COR-L47 (cell line): ENCODE results near the gene CA4.

ENCODE experiments used
- DNase-seq: peaks from one replicate; lab custom pipeline; 2025; lab: John Stamatoyannopoulos, UW

The CA4 gene

DNA sequence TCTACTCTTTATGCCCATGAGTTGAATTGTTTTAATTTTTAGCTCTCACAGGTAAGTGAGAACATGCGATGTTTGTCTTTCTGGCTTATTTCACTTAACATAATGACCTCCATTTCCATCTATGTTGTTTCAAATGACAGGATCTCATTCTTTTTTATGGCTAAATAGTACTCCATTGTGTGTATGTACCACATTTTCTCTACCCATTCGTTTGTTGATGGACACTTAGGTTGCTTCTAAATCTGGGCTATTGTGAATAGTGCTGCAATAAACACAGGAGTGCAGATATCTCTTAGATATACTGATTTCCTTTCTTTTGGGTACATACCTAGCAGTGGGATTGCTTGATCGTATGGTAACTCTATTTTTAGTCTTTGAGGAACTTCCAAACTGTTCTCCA, 19.3 kb upstream of the CA4 start:
- DNase-seq, result no peak

DNA sequence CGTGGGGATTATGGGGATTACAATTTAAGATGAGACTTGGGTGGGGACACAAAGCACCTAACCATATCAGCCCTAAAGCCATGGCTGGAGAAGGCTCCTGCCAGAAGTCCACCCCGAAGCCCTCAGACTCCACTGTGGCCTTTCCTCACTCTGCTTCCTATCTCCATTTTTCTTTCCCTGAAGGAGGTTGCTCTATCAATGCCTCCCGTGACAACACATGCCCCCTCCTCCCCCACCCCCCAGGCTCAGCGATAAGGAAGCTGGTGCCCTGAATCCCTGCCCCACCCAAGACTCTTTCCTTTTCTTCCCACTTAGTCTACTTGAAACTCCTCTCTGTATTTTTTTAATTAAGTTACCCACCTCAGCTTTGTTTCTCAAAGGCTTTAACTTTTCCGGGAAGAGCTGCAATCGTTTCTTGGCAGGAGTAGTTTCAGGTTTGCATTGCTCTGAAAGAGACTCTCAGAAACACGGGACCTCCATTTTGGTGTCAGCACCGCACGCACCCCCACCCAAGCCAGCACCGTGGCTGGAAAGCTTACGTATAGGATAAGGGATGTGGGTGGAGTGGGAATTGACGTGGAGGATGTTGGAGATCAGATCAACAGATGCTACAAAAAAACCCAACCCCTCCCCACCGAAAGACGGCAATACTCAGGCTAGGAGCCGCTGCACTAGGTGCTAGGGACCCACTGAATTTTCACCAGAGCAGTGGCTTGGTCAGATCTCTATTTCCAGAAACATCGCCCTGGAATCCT, 15.2 kb upstream of the CA4 start:
- DNase-seq, result no peak

DNA sequence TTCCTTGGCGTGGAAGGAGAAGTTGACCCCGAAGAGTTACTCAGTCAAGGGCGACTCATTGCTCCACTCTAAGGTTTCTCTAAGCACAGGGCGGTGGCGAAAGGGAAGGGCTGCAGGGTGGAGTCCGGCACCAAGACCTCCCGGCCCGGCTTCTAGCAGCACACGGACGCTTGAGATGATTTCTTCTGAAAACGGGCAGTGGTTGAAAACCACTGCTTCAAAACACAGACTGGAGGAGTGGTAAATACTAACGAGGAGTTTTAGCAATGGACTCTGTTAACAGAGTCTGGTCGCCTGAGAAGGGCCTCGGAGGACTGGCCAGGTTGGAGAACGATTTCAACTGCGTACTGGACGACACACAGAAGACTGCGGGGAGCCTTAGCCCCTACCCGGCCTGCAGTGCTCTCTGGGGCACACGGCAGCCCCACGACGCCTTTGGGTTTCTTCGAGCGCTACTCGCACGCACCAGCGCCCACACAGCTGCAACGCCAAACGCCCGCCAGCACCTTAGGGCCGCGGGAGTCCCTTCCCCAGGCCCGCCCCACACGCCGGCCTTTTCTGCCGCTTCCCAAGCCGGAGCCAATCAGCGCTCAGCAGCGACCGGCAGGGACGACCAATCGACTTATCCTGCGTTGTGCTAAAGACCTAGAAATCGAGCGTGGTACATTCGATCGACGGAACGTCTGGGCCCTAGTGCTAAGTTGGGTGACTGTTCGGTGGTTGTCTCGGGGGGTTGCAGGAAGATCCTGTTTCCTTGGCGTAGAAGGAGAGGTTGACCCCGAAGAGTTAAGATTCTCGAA, 14.4 kb upstream of the CA4 start:
- DNase-seq, result peak; percentile 80

DNA sequence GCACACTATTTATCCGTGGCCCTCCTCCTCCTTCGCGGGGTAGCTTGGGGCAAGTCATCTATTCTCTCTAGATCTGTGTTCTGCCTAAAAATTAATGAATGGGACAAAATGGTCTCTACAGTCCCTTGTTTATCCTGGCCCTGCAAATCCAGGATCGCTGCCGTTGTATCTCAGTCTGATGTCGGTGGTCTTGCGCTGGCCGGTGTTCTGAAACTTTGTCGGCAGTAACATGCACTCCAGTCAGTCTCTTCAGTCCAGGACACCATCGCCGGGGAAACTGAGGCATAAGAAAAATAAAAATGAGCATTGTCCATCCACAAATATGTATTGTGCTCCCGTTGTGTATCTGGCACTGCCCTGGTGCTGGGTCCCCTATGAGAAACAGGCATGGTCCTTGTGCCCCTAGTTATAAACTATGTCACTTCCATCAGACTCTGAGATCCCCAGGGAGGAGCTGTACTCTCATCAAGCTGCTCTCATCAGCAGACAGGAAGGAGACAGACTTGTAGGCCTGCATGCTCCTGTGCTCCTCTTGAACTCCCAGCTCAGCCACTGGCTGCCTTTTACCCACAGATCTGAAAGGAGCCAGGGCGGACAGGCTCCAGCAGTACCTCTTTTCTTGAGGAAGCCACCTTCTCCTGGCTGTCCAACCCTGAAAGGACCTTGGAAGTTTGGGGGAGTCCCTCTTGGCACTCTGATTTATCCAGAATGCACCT, 13.7 kb upstream of the CA4 start:
- no peak for DNase-seq

DNA sequence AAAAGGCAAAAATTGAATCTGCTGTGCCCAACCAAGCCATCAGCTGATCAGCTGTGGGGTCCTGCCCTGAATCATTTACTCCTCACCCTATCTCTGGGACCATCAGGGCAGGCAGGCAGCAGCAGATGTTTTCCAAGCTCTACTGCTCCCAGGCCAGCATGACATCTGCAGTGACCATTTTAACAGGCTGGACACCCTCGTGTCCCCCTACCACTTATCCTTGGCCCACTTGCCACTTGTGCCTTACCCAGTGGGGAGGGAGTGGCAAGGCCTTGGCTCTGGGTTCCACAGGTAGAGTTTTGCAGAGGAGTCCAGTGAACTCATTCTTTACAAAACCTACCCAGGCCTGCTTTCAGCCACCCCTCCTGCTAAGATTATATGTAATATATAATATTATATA, 12.0 kb upstream of the CA4 start:
- no peak for DNase-seq

DNA sequence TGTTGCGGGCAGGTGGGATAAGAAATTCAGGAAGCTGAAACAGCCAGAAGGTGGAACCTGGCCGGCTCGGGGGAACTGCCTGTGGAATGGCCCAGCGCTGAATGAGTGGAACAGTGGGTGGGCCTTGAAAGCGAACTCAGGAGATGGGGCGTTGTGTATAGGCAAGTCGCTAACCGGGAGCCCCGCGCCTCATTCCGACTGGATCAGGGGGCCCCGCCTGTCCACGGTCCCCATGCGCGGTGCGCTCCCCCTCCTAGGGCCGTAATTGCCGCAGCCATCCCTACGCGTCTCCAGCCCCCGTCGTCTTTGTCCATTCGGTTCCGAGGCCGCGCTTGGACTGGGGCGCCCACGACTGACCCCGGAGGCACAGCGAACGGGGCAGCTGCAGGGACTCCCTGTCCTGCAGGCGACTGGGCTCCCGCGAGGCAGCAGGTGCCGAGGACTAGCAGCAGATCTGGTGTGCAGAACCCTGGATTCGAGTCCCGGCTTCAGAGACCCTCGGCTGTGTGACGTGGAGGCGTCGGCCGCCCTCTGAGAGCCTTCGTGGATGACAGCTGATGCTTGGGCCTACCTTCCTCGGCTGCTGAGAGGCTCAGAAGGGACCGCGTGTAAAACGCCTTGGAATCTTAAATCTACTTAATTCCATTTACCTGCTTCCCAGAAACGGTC, 10.9 kb upstream of the CA4 start:
- no peak for DNase-seq

DNA sequence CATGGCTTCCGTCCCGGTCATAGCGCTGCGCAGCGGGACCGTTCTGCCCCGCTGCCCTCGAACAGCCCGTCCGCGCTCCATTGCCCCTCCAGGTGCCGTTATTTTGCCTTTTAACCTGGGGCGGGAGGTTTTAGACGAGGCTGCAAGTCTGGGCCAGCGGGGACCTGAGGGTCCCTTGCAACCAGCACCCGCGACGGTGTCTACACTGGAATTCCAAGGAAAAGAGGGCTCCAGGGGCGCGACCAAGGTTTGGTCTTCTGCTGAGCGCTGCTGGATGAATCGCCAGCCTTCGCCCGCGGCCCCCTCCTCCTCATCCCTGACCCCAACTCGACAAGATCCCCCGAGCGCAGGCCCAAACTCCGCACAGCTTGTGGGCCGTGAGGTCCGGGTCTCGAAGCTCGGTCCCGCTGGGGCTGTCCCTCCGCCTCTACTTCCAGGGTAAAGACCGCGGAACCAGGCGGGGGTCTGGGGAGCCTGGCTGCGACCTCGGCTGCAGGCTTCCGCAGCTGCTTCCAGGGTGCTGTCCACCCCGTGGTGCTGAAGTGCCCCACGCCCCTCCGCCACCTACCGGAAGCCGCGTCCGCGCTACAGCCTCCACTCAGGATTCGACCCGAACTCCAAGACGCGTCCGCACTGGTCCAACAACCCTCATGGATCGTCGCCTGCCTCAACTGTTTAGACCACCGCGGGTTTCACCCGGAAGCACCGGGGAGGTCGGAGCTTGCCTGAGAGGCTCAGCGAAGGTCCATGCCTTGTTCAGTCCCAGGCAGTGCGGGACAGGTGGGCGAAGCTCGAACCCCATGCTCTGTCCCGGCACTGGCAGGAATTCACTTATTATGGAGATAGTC, 10.1 kb upstream of the CA4 start:
- DNase-seq, result no peak

DNA sequence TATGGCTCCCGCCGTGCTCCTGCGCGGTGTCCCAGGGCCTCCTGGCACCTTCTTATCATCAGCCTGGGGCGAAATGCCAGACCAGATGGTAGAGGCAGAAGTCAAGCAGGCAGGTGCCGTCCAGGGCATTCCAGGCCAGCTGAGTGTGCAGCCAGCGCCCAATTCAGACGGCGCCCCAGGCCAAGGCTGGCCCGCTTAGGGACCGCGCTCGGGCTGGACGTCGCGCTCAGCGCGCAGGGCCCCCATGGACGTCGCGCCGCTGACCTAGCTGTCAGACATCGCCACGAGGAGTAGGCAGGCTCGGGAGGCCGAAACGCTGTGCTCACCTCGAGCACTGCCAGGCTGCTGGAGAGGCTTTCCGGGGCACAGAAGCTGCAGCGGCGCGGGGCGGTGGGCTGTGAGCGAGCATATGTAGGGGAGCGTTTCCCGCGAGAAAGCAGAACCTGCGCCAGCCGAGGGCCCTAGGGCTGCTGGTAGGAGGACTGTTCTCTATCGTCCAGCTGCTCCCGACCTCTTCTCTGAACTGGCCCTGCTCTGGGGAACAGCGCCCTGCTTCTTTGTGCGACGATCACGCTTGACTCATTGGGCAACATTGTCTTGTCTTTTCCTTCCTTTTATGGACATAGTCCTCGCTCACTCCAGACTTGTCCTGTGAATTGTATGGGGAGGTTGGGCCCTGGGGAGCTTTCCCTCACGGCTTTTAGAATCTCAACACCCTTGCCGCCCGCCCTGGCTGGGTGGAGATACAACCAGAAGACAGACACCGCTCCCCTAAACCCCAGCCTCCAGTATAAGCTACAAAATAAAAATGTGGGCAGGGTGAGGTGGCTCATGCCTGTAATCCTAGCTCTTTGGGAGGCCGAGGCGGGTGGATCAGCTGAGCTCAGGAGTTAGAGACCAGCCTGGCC, 8.4 kb upstream of the CA4 start:
- DNase-seq, result no peak

DNA sequence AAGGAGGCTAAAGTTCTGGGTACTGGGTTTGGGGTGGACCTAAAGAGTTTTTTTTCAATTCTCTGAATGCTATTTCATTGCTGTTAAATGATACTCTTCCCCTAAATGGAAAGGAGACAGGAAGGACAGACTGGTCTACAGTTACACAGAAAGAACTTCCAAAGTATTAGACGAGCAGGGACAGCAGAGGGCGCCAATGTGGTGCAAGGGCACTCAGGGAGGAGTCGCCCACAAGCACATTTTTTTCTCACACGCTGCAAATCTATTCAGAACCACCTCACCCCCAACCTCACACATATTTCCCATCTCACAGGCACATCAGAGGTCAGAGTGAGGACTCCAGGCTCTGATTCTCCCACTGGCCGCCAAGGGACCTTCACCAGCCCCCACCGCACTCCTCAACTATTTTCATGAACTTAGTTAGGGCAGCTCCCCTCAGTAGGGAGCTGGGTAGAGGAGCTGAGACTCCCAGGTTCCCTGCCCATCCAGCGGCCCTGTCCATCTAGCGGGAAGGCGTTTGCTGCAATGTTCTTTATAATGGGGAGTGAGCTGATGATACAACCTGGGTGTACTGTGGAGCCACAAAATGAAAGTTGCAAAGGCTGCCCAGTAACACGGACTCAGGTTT, 6.8 kb upstream of the CA4 start:
- peak; percentile 81 for DNase-seq

DNA sequence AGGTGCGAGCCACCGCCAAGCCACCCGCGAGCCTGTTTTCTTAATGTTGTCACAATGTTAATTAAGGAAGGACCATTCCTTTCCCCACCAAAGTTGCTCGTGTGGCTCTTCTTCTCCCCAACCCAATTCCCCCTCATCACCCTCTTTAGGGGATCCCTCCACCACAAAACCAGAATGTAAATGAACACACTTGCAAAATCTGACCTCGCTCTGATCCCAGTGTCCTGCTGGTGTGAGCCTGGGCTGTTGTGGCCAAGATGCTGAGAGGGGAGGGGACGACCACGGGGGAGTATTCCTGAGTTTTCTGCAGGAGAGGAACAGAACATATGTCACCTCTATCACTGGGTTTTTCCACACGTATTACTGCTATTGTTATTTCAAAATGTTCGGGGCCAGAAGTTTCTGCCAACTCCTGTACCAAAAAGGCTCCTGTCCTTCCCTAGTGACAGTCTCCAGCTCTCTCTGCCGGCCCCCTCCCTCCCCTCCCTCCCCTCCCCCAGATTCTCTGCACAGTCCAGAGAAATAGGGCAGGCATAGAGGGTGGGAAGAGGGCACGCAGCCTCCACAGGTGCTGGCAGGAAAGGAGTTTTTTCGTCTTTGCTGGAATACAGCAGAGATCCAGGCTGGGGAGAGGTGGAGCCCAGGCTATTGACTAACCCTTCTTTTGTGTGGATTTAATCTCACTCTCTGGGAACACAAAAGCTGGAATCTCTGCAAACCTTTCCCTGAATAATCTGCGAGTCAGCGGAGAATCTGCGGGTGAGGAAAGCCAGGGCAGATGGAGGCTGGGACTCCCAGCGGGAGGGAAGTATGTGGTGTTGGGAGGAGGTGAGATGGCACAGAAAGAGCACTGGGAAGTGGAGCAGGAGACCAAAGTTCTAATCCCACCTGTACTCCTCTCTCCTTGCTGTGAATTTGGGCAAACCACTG, 4.5 kb upstream of the CA4 start:
- no peak for DNase-seq

DNA sequence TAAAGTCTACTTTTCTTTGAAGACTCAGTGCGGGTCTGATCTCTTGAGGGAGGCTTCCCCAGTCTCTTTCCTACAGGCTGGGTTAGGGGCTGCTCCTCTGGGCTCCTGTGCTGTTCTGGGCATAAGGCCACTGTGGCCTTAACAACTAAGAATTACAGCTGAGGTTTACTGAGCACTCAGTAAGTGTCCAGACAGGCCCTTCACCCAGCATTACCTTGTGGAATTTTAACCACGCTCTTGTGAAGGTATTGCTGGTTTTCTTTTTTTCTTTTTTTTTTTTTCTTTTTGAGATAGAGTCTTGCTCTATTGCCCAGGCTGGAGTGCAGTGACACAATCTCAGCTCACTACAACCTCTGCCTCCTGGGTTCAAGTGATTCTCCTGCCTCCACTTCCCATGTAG, 3.6 kb upstream of the CA4 start:
- no peak for DNase-seq

DNA sequence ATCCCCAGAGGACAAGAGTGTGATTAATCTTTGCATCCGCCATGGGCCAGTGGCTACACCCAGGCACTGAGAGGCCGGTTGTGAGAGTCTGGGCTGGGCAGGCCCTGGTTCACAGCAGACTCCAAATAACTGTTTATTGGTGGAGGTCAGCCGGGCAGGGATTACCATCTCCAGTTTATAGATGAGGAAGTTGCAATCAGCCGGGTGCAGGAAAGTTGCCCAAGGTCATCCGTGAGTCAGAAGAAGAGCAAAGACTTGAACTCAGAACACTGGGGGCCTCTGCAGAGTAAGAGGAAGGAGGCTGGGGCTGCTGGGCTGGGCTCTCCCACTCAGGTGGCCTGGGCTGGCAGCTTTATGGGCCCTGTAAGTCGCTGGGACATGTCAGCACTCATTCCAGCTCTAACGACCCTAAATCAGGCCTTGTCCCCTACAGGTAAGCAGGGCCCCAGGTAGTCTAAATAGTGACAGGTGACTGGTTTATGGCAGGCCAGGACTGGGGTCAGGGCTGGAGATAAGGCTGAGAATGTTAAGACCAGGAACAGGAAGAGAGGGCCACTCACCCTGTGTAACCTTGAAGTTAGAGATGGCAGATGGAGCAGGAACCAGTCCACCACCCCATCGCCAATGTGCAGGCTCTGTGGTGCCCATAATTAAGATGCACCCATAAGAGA, 2.1 kb upstream of the CA4 start:
- no peak for DNase-seq

DNA sequence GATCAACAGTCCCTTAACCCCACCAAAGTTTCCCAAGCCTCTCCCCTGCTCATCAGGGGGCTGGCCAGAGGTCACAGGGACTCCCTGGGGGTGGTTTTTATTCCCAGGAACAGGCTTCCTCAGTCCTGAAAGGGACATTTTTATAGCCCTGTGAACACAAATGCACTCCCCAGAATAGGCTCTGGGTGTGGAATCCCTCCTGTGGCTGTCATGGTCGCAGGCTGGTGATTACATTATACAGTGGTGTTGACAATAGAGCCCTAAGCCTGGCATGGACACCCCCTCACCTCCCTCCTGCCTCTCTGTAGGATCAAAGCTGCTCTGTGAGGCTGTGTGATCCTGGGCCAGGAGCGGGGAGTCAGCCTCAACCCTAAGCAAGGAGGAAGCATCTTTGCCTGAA, 1.4 kb upstream of the CA4 start:
- no peak for DNase-seq

DNA sequence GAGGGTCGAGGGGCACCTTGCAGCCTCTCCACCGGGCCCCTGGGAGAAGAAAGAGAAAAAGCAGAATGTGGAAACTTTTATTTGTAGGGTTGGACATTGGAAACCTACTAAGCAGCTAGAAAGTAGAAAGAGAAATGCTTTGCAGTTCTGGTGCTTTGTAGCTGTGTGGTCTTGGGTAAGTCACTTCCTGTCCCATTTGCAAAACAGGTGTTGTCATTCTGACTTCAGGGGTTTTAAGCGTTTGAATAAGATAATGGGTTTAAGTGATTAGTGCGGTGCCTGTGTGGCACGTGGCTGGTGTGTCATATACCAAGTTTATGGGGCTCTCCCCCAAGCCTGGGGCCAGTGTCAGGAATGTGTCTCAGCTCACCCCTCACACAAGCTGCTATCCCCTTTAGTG, 1.6 kb downstream of the CA4 start:
- DNase-seq, result no peak

DNA sequence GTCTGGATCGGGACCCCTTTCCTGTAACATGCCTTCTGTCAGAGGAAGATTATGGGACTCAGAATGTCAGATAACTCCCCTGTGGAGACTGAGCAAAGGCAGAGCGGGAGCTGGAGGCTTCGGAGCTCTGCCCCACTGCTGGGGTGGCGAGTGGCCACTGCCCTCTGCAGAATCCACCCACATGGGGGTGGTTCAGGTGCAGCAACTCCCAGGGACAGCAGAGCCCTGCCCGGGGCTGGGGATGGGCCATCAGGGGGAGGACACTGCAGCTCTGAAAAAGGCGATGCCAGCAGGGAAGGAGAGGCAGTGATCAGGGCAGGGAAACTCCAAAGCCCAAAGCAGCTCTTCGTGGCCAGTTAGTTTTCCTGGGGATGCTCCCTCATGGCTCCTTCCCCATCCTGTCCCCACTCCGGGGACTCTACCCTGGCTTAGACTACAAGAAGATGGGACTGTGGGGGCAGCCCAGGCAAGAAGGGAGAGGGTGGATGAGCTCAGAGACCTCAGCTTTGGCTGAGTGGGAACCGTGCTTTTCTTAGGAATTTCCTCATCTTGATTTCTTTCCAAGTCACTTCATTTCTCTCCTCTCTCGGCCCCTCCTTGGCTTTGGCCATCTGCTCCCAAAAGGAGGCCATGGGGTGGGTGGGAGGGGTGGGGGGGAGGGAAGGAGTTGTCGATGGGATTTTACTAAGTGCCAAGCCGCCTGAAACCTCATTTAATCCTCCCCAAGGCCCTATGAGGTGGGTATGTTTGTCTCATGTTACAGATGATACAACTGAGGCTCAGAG, 4.0 kb downstream of the CA4 start:
- no peak for DNase-seq

DNA sequence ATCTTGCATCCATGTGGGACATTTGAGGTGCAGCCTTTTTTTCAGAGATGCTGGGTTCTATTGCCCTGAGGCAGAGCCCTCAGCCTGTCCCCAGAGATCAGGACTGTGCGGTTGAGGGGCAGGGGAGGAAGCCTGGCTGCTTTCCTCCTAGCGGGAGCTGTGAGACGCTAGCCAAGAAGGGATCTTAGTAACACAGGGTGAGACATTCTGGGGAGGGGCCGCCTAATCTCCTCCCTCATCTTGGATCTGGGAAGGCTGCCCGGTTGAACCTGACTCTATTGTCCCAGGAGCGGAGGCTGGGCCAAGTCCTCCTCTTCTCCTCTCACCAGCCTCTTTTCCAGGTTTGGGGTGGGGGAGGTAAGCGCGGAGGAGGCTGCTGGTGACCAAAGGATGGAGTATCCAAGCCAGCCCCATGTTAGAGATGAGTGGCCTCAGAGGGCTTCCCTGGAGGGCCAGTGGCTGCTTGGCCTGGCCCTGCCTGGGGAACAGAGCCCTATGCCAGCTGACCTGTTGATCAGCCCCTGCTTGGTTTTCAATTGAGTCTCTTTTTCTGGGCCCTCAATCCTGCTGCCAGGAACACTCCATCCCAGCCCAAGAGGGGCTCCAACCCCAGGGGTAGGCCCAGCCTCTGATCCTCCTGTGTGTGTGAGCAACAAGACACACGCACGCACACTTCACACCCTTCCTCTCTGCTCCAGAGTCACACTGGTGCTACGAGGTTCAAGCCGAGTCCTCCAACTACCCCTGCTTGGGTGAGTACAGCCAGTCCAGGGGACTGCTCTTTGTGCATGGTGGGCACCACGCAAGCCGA, 5.0 kb downstream of the CA4 start:
- DNase-seq, result no peak

DNA sequence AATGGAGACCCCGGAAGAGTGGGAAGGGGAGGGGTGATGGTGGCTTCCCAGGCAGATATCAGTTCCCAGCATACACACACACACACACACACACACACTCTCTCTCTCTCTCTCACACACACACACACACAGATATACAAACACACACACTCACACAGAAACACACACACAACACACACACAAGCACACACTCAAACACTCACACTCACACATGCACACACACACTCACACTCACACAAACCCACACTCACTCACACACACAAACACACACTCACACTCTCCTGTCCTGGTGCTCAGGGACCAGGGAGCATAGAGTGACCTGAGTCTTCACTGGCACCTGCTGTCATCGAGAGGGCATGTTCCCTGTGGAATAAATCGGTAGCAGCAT, 5.6 kb downstream of the CA4 start:
- DNase-seq, result no peak
